T47D (cell line): ENCODE measurements around the gene ZBTB44.
A peak's percentile ranks its signal among the peaks of the same experiment; 100 is the strongest.

Experiments
- DNase-seq, 2 experiments: peaks; one replicate each; pipeline versions ENCODE4 v3.0.0 to v3.0.0-alpha.2; 2011 to 2012; ENCODE audit warnings: low read depth in 1 of 2, low spot score in 1 of 2
- JUND ChIP-seq: IDR thresholded peaks from 2 replicates; pipeline ENCODE4 v1.6.1; 2012; ENCODE audit warnings: low read depth
- in situ Hi-C: cut with HindIII; loops from 2 replicates; pipeline ENCODE4 v1.10.0; 2016; ENCODE audit warnings: low sequenced_read_pairs, low pct_unique_long_range_greater_than_20kb

The ZBTB44 gene

GRCh38 chr11:130325691-130326090 lies 11.0 kb upstream of the ZBTB44 start:
- TF ChIP-seq JUND, result no peak
- in situ Hi-C loops, result no loop called here
- DNase-seq, result no peak

GRCh38 chr11:130323452-130324450 lies 9.0 kb upstream of the ZBTB44 start:
- in situ Hi-C loops, result no loop called here
- TF ChIP-seq JUND, result no peak
- DNase-seq, result no peak

GRCh38 chr11:130322126-130322525 lies 7.4 kb upstream of the ZBTB44 start:
- no peak for DNase-seq
- in situ Hi-C loops, result no loop called here
- no peak for TF ChIP-seq JUND

GRCh38 chr11:130318031-130318673 lies 3.4 kb upstream of the ZBTB44 start:
- no peak for DNase-seq
- in situ Hi-C loops, result no loop called here
- TF ChIP-seq JUND, result no peak

- in situ Hi-C loops, result no loop called here
- no peak for TF ChIP-seq JUND
- DNase-seq, result peak; percentile 60 to 61
These were observed 745 bp upstream of the ZBTB44 start for GRCh38 chr11:130315354-130315970.

- in situ Hi-C loops, result no loop called here
- DNase-seq, result peak; percentile 84 to 88
- TF ChIP-seq JUND, result no peak
These were observed 450 bp downstream of the ZBTB44 start for GRCh38 chr11:130314184-130314749.

- DNase-seq, result no peak
- in situ Hi-C loops, result no loop called here
- no peak for TF ChIP-seq JUND
These were observed 1.1 kb downstream of the ZBTB44 start for GRCh38 chr11:130313383-130314183.

- in situ Hi-C loops, result no loop called here
- DNase-seq, result no peak
- no peak for TF ChIP-seq JUND
These were observed 2.7 kb downstream of the ZBTB44 start for GRCh38 chr11:130312046-130312445.

GRCh38 chr11:130310622-130311021 lies 4.1 kb downstream of the ZBTB44 start:
- in situ Hi-C loops, result no loop called here
- DNase-seq, result no peak
- no peak for TF ChIP-seq JUND

GRCh38 chr11:130308886-130309285 lies 5.8 kb downstream of the ZBTB44 start:
- in situ Hi-C loops, result no loop called here
- TF ChIP-seq JUND, result no peak
- no peak for DNase-seq

GRCh38 chr11:130308059-130308458 lies 6.7 kb downstream of the ZBTB44 start:
- no peak for DNase-seq
- no peak for TF ChIP-seq JUND
- in situ Hi-C loops, result no loop called here

- DNase-seq, result no peak
- in situ Hi-C loops, result no loop called here
- TF ChIP-seq JUND, result no peak
These were observed 10.1 kb downstream of the ZBTB44 start for GRCh38 chr11:130304651-130305050.
